ENCODE data around the gene ACADL.

- TF ChIP-seq CTCF (IDR thresholded peaks at IDR 0.05; ENCODE audit: insufficient read depth, low read length) (no peak), REST (IDR thresholded peaks at IDR 0.05; ENCODE audit: insufficient replicate concordance, low read depth) (no peak), POLR2AphosphoS5 (IDR thresholded peaks at IDR 0.05; ENCODE audit: low read depth) (no peak), SPI1 (IDR thresholded peaks at IDR 0.05; ENCODE audit: borderline replicate concordance, low read depth) (no peak), GABPA (IDR thresholded peaks at IDR 0.05; ENCODE audit: low read depth) (no peak)
Observed at GRCh38 chr2:210188190-210188589, 37.1 kb downstream of the ACADL start.

Measured in HL-60 (cell line).